Measurements from ENCODE around the gene DEDD2.

The DEDD2 gene

DNA sequence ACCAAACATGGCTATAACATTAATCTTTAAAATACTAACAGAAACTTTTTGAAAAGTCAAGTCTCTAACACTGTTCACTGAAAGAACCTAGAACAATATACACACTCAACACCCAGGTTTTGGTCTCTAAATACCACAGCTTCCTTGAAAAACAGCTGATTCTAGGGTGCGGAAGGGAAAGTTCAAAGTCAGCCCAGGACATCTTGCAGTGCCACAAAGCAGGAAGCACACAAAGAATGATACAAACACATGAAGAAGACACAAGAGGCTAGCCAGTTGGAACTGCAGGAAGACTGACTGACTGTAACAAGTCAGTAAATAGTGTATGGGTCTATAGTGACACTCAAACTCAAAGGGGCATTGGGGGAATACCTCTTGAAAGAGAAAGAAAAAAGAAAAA, 4.6 kb downstream of the DEDD2 start:
- peaks cover 68% of the 10 kb centered on the region for H3K79me2 ChIP-seq (ENCODE audit: insufficient read depth, low read length)
- peaks cover 11% of the 10 kb centered on the region; the same call in 1 of the 2 replicates for H4K20me1 ChIP-seq (ENCODE audit: insufficient read depth, low read length)
- H3K4me2 ChIP-seq (ENCODE audit: insufficient read depth, low read length): no peak overlapping the region
- H3K36me3 ChIP-seq (ENCODE audit: insufficient read depth, low read length): peaks cover 52% of the 10 kb centered on the region
- no peak overlapping the region for H2AFZ ChIP-seq (ENCODE audit: low read depth, low read length)
- H3K9me3 ChIP-seq (ENCODE audit: insufficient read depth, low read length, severe bottlenecking): no peaks in the 10 kb centered on the region
- TF ChIP-seq CTCF (IDR thresholded peaks at IDR 0.05; ENCODE audit: borderline replicate concordance, extremely low read depth, low read length, poor library complexity, severe bottlenecking) (no peak), EZH2 (IDR thresholded peaks at IDR 0.05; ENCODE audit: borderline replicate concordance, low read depth, low read length, severe bottlenecking) (no peak)
- peaks cover 31% of the 10 kb centered on the region for H3K4me1 ChIP-seq (ENCODE audit: insufficient read depth, low read length)
- ATAC-seq (ENCODE audit: insufficient read depth, low read depth) (no peak), DNase-seq (no peak)
- H3K27ac ChIP-seq (ENCODE audit: low read length): no peak overlapping the region
- no peaks in the 10 kb centered on the region for H3K27me3 ChIP-seq (ENCODE audit: insufficient read depth, low read length, poor library complexity)
- no peak overlapping the region for H3K4me3 ChIP-seq (ENCODE audit: low read depth in 1 of 2, low read length in 2 of 2)
- H3K9ac ChIP-seq (ENCODE audit: low read depth, low read length): no peak overlapping the region

GRCh38 chr19:42208612-42209011, 8.9 kb downstream of the DEDD2 start:
- no peak overlapping the region for H3K9ac ChIP-seq (ENCODE audit: low read depth, low read length)
- no peak for TF ChIP-seq EZH2 (IDR thresholded peaks at IDR 0.05; ENCODE audit: borderline replicate concordance, low read depth, low read length, severe bottlenecking)
- peaks cover 40% of the 10 kb centered on the region for H3K79me2 ChIP-seq (ENCODE audit: insufficient read depth, low read length)
- no peaks in the 10 kb centered on the region for H3K9me3 ChIP-seq (ENCODE audit: insufficient read depth, low read length, severe bottlenecking)
- H3K27ac ChIP-seq (ENCODE audit: low read length): no peak overlapping the region
- DNase-seq: no peak
- H3K4me2 ChIP-seq (ENCODE audit: insufficient read depth, low read length): no peak overlapping the region
- H3K4me3 ChIP-seq (ENCODE audit: low read depth in 1 of 2, low read length in 2 of 2): no peak overlapping the region
- H3K4me1 ChIP-seq (ENCODE audit: insufficient read depth, low read length): 0 out of 2 replicates have a peak, but pooled peaks cover 7% of the 10 kb centered on the region
- peaks cover 15% of the 10 kb centered on the region; the same call in 1 of the 2 replicates for H4K20me1 ChIP-seq (ENCODE audit: insufficient read depth, low read length)
- H3K36me3 ChIP-seq (ENCODE audit: insufficient read depth, low read length): peaks cover 69% of the 10 kb centered on the region
- H2AFZ ChIP-seq (ENCODE audit: low read depth, low read length): no peak overlapping the region
- no peak for ATAC-seq (ENCODE audit: insufficient read depth, low read depth)
- H3K27me3 ChIP-seq (ENCODE audit: insufficient read depth, low read length, poor library complexity): no peaks in the 10 kb centered on the region

DNA sequence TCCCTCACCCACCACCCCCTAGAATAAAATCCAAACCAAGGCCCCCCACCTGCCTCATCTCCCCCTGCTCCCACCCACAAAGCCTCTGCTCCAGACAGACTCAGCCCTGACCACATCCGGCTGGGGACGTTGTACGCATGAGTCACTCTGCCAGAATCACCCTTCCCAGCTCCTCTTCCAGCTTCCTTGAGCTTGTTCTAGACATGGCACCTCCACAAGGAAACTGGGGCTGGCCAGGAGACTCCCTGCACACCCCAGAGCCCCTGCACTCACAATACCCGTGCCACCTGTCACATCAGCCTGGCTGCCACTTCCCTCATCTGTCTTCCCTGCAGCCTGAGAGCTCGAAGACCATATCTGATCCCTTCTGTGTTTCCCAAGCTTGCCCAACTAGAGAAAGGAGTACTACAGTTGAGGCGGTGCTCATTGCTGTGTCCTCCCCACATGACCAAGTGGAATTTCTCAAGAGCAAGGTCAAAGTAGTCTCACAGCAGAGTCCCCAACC, 9.7 kb downstream of the DEDD2 start:
- H4K20me1 ChIP-seq (ENCODE audit: insufficient read depth, low read length): peaks cover 11% of the 10 kb centered on the region; the same call in 1 of the 2 replicates
- DNase-seq (peak; percentile 65), ATAC-seq (ENCODE audit: insufficient read depth, low read depth) (peak; percentile 87)
- no peak overlapping the region for H3K27ac ChIP-seq (ENCODE audit: low read length)
- H3K4me1 ChIP-seq (ENCODE audit: insufficient read depth, low read length): 0 out of 2 replicates have a peak, but pooled peaks cover 3% of the 10 kb centered on the region
- H3K4me3 ChIP-seq (ENCODE audit: low read depth in 1 of 2, low read length in 2 of 2): no peak overlapping the region
- H3K79me2 ChIP-seq (ENCODE audit: insufficient read depth, low read length): peaks cover 34% of the 10 kb centered on the region
- no peak for TF ChIP-seq EZH2 (IDR thresholded peaks at IDR 0.05; ENCODE audit: borderline replicate concordance, low read depth, low read length, severe bottlenecking)
- TF ChIP-seq CTCF (IDR thresholded peaks at IDR 0.05; ENCODE audit: borderline replicate concordance, extremely low read depth, low read length, poor library complexity, severe bottlenecking): no peak
- no peaks in the 10 kb centered on the region for H3K27me3 ChIP-seq (ENCODE audit: insufficient read depth, low read length, poor library complexity)
- peaks cover 68% of the 10 kb centered on the region for H3K36me3 ChIP-seq (ENCODE audit: insufficient read depth, low read length)
- no peak overlapping the region for H3K9ac ChIP-seq (ENCODE audit: low read depth, low read length)
- no peaks in the 10 kb centered on the region for H3K9me3 ChIP-seq (ENCODE audit: insufficient read depth, low read length, severe bottlenecking)
- H2AFZ ChIP-seq (ENCODE audit: low read depth, low read length): no peak overlapping the region
- no peak overlapping the region for H3K4me2 ChIP-seq (ENCODE audit: insufficient read depth, low read length)

- Histone ChIP-seq H3K27ac (ENCODE audit: low read length) (no peak overlapping the region; the same call in 1 of the 2 replicates), H3K9me3 (ENCODE audit: insufficient read depth, low read length, severe bottlenecking) (no peaks in the 10 kb centered on the region), H2AFZ (ENCODE audit: low read depth, low read length) (no peak overlapping the region), H4K20me1 (ENCODE audit: insufficient read depth, low read length) (peaks cover 11% of the 10 kb centered on the region; the same call in 1 of the 2 replicates), H3K9ac (ENCODE audit: low read depth, low read length) (no peak overlapping the region), H3K27me3 (ENCODE audit: insufficient read depth, low read length, poor library complexity) (no peaks in the 10 kb centered on the region), H3K4me2 (ENCODE audit: insufficient read depth, low read length) (no peak overlapping the region), H3K36me3 (ENCODE audit: insufficient read depth, low read length) (peaks cover 70% of the 10 kb centered on the region), H3K4me1 (ENCODE audit: insufficient read depth, low read length) (0 out of 2 replicates have a peak, but pooled peaks cover 9% of the 10 kb centered on the region), H3K79me2 (ENCODE audit: insufficient read depth, low read length) (peaks cover 32% of the 10 kb centered on the region), H3K4me3 (ENCODE audit: low read depth in 1 of 2, low read length in 2 of 2) (no peak overlapping the region)
- DNase-seq (no peak), ATAC-seq (ENCODE audit: insufficient read depth, low read depth) (peak; percentile 47)
- TF ChIP-seq EZH2 (IDR thresholded peaks at IDR 0.05; ENCODE audit: borderline replicate concordance, low read depth, low read length, severe bottlenecking) (no peak), CTCF (IDR thresholded peaks at IDR 0.05; ENCODE audit: borderline replicate concordance, extremely low read depth, low read length, poor library complexity, severe bottlenecking) (no peak)
Observed at GRCh38 chr19:42206871-42207755, 10.4 kb downstream of the DEDD2 start.

Measured in DND-41 (cell line).